Kidney epithelial cell (primary cell): ENCODE data around the gene UBLCP1. TPM values are rescaled to one million over a fixed set of nuclear protein-coding genes. Genes with fewer than 3 reads are reported as not detected.
"Not testable (repeated sequence)": the region's sequence is repeated elsewhere in the genome, so short reads cannot be mapped to it uniquely, and the experiment has no call there.

ENCODE experiments used
- DNase-seq: peaks from one replicate; pipeline ENCODE4 v3.0.0-alpha.2; 2010; ENCODE audit warnings: low read depth
- H3K27me3 ChIP-seq: 2 replicates; pipeline ENCODE4 v1.6.0; 2011; ENCODE audit warnings: low read length; ENCODE audit not compliant: control insufficient read depth, insufficient read depth
- H3K36me3 ChIP-seq: 2 replicates; pipeline ENCODE4 v1.5.1; 2011; ENCODE audit warnings: low read length; ENCODE audit not compliant: control insufficient read depth, insufficient read depth
- H3K4me3 ChIP-seq: 2 replicates; pipeline ENCODE4 v1.5.1; 2011; ENCODE audit warnings: low read depth, mild to moderate bottlenecking, control low read depth, low read length
- total RNA-seq: library from RNA; depleted of rRNA; stranded (reverse); fragments of >200 nt; gene quantifications from 2 replicates; pipeline ENCODE4 v1.2.3, GENCODE V29; 2015
- TF ChIP-seq, protein P1 (sequence below): IDR thresholded peaks from 2 replicates; pipeline ENCODE4 v1.5.1; 2011; ENCODE audit warnings: mild to moderate bottlenecking, moderate library complexity, low read length, control low read depth, inconsistent platforms; ENCODE audit not compliant: insufficient read depth, poor library complexity, severe bottlenecking

The UBLCP1 gene
- total RNA-seq, 1 donor from 2014 or later, result 46.0 TPM

DNA sequence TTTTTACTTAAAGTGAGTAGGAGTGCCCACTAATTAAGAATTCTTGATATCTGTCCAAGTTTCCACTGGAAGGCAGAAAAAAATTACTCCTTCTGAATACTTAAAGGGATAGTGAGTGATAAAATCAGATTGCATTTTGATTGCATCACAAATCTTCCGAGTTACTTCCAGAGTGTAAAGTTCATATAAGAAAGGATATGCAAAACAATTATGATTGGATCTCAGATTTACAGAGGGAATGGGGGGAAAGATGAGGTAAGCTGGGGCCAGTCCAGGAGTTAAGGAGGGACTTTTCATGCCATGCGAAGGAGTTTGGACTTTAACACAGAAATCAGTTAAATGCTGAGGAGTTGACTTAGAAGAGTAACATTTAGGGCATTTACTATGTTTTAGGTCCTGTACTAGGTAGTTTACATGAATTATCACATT is 44.5 kb upstream of the UBLCP1 start:
- Histone ChIP-seq H3K27me3 (no peaks in the 10 kb centered on the region), H3K36me3 (no peaks in the 10 kb centered on the region), H3K4me3 (no peak overlapping the region)
- TF ChIP-seq, protein P1, sequence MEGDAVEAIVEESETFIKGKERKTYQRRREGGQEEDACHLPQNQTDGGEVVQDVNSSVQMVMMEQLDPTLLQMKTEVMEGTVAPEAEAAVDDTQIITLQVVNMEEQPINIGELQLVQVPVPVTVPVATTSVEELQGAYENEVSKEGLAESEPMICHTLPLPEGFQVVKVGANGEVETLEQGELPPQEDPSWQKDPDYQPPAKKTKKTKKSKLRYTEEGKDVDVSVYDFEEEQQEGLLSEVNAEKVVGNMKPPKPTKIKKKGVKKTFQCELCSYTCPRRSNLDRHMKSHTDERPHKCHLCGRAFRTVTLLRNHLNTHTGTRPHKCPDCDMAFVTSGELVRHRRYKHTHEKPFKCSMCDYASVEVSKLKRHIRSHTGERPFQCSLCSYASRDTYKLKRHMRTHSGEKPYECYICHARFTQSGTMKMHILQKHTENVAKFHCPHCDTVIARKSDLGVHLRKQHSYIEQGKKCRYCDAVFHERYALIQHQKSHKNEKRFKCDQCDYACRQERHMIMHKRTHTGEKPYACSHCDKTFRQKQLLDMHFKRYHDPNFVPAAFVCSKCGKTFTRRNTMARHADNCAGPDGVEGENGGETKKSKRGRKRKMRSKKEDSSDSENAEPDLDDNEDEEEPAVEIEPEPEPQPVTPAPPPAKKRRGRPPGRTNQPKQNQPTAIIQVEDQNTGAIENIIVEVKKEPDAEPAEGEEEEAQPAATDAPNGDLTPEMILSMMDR, result no peak
- no peak for DNase-seq

DNA sequence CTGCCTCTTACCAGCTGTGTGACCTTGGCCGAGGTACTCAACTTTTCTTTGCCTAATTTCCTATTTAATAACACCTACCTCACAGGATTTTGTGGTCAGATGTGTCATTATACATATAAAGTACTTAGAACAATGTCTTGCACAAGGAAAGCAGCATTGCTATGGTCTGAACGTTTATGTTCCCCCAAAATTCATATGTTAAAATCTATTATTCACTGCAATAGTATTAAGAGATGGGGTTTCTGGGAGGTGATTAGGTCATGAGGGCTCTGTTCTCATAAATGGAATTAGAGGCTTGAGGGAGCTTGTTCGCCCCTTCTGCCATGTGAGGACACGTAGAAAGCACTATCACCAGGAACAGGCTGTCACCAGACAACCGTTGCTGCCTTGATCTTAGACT is 42.9 kb upstream of the UBLCP1 start:
- Histone ChIP-seq H3K4me3 (no peak overlapping the region), H3K27me3 (no peaks in the 10 kb centered on the region), H3K36me3 (no peaks in the 10 kb centered on the region)
- TF ChIP-seq, protein P1, result no peak
- DNase-seq, result no peak

DNA sequence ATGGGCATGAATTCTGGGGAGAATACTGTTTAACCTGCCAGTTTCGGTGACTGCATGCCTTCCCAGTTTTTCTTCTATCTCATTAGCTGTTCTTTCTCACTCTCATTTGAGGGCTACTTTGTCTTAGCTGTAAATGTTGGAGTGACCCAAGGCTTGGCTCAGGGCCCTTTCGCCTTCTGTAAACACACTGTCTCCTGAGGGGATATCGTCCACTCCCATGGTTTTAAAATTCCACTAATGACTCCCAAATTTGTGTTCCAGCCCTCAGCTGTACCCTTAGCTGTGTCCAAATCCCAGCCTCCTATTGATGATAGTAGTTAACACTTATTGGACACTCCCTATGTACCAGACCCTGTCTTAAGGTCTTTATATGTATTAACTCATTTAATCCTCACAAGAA is 39.6 kb upstream of the UBLCP1 start:
- H3K36me3 ChIP-seq, result no peaks in the 10 kb centered on the region
- TF ChIP-seq, protein P1, result no peak
- no peaks in the 10 kb centered on the region for H3K27me3 ChIP-seq
- no peak overlapping the region for H3K4me3 ChIP-seq
- DNase-seq, result no peak

DNA sequence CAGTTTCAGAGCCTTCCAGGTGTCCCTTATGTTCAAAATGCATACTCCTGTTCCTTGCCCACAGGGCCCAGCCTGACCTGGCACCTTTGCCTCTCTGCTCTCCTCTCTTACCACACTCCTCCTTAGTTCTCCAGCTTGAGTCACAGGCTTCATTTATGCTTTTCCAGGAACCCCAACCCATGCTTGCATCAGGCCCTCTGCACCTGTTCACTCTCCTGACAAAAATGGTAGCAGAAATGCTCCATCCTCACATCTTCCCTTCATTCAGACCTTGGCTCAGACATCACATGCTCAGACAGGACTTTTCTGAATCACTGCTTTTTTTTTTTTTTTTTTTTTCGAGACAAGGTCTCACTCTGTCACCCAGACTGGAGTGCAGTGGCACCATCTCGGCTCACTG is 38.6 kb upstream of the UBLCP1 start:
- no peak for DNase-seq
- Histone ChIP-seq H3K4me3 (no peak overlapping the region), H3K36me3 (no peaks in the 10 kb centered on the region), H3K27me3 (no peaks in the 10 kb centered on the region)
- TF ChIP-seq, protein P1, result no peak

DNA sequence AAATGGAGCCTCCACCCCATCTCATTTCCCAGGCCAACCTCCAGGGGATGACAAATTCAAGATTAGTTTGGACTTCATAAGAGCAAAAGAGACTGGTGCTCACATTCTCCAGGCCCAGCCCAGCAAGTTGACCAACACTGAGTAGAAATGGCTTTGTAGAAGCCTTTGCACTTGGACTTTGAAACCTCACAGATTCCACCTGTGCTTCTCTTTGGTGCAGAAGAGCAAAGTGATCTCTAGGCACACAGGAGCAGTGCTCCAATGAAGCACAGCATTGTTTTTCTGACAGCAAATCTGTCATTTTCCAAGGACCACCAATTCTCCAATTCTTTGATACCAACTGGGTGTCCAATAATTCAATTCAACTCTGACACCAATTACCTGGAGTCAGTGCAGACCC is 36.6 kb upstream of the UBLCP1 start:
- no peak overlapping the region for H3K4me3 ChIP-seq
- no peaks in the 10 kb centered on the region for H3K36me3 ChIP-seq
- H3K27me3 ChIP-seq, result no peaks in the 10 kb centered on the region
- TF ChIP-seq, protein P1, result no peak
- no peak for DNase-seq

DNA sequence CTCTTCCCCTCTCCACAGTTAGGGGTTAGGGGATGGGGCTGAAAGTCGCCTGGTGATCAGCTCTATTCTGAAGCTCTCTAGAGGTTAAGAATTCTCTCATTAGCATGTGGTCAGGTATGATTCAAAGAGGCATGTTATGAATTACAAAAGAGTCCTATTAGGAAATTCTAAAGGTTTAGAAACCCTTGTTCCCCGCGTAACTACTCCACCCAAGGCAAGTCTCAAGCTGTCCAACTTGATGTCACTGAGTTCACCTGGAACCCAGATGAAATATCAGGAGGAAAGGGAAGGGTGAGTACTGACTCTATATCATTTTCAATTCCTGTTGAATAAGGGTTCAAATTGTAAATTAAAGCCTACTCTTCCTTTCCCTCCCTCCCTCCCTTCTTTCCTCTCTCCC is 35.6 kb upstream of the UBLCP1 start:
- H3K27me3 ChIP-seq, result no peaks in the 10 kb centered on the region

DNA sequence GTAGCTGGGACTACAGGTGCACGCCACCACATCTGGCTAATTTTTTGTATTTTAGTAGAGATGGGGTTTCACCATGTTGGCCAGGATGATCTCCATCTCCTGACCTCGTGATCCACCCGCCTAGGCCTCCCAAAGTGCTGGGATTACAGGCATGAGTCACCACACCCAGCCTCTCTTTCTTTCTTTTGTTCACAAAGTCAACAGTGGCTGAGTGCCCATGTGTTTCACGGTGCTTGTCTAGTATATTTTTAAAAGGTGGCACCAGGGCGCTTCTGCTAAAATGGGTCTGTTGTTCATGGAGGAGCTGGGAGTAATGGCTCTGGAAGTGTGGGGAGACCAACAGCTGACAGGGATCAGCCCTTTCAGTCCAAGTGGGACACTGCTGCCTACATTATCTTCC is 35.0 kb upstream of the UBLCP1 start:
- not testable (repeated sequence) for H3K4me3 ChIP-seq, DNase-seq, H3K36me3 ChIP-seq, H3K27me3 ChIP-seq

More for the DNA sequence above, 35.6 kb upstream of the UBLCP1 start:
- TF ChIP-seq, protein P1, result no peak
- H3K36me3 ChIP-seq, result no peaks in the 10 kb centered on the region
- H3K4me3 ChIP-seq, result no peak overlapping the region
- no peak for DNase-seq
